GM12873 (cell line): ENCODE results near the gene M6PR.

Source experiments
- TF ChIP-seq, protein P1 (sequence below): IDR thresholded peaks from 2 replicates; pipeline ENCODE4 v1.5.1; 2012; ENCODE audit warnings: low read depth, mild to moderate bottlenecking, moderate library complexity, low read length, control low read depth; ENCODE audit not compliant: insufficient read depth; ENCODE audit errors: missing control alignments

Gene M6PR

DNA sequence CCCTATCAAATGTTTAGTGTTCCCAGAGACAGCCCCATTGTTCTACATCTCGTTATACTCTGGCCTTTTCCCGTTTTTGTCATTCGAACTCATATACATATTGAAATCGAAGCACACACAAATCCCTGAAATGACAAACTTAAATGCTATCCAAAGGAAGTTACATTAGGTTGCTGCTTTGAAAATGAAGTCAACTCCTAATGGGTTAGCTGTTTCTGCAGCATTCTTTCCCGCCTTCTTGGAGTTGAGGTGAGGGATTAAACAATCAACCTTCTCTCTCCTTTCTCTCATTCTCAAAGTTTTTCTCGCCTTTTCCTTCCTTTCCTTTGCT, 35.8 kb downstream of the M6PR start:
- TF ChIP-seq, protein P1, sequence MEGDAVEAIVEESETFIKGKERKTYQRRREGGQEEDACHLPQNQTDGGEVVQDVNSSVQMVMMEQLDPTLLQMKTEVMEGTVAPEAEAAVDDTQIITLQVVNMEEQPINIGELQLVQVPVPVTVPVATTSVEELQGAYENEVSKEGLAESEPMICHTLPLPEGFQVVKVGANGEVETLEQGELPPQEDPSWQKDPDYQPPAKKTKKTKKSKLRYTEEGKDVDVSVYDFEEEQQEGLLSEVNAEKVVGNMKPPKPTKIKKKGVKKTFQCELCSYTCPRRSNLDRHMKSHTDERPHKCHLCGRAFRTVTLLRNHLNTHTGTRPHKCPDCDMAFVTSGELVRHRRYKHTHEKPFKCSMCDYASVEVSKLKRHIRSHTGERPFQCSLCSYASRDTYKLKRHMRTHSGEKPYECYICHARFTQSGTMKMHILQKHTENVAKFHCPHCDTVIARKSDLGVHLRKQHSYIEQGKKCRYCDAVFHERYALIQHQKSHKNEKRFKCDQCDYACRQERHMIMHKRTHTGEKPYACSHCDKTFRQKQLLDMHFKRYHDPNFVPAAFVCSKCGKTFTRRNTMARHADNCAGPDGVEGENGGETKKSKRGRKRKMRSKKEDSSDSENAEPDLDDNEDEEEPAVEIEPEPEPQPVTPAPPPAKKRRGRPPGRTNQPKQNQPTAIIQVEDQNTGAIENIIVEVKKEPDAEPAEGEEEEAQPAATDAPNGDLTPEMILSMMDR = no peak

DNA sequence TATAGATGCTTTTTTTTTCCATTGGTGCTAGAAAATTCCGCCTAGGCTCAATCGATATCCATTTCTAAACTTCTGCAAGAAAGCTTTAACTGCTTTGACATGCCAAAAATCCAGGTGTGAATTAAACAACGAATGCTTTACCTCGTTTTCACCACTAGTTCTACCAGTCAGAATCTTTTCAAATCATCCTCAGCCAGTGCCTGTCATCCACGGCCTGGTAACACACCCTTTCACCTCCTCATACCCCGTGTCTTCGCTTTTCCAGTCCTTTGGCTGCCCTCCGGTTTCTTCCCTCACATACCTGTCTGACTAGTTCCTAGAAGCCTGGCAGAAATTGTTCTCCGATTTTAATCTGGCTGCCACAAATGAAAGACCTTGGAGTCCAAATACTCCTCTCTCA, 36.5 kb downstream of the M6PR start:
- TF ChIP-seq, protein P1 = peak; percentile 48

GRCh38 chr12:8911606-8912268, 37.7 kb downstream of the M6PR start:
- TF ChIP-seq, protein P1 = no peak

- TF ChIP-seq, protein P1 = no peak
These were observed 39.7 kb downstream of the M6PR start for GRCh38 chr12:8909752-8910151.

DNA sequence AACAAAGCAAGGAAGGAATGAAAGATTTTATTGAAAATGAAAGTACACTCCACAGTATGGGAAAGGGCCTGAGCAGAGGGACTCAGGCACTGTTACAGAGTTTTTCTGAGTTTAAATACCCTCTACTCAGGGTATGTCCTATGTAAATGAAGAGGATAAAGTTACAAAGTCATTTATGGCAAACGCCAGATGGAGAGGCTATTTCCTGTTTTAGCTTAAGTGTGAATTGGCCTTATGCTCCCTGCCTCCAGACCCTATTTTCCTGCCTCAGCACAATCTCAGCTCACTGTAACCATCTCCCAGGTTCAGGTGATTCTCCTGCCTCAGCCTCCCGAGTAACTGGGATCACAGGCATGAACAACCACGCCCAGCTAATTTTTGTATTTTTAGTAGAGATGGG, 41.9 kb downstream of the M6PR start:
- TF ChIP-seq, protein P1 = no peak

DNA sequence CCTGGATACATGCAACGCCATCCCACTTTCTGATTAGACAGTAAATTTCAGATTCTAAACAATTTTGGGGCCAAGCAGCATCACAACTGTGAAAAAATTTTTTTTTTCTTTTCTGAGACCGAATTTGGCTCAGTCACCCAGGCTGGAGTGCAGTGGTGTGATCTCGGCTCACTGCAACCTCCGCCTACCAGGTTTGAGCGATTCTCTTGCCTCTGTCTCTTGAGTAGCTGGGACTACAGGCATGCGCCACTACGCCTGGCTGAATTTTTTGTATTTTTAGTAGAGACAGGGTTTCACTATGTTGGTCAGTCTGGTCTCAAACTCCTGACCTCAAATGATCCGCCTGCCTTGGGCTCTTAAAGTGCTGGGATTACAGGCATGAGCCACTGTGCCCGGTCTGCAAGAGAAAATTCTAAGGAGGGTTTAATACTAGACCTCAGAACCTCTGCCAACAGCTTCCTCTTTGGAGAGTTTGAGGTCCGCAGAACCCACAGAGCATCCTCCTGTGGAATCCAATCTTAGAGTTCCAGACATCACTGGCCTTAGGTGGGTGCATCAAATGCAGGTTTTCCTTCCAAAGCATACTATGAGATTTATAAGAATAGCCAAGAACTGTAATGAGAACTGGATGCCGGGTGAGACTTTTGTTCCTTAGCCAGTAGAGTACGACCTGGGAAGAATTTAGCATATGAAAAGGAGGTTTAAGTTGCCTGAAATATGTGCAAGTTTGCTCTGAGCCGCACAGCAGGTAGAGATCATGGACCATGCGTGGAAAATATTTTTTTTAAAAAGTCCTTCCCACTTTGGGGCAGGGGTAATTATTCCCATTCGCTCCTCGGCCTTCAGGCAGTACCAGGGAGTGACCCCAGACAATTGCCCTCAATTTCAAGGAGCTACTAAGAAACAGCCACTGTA, 42.9 kb downstream of the M6PR start:
- TF ChIP-seq, protein P1 = no peak

GRCh38 chr12:8905546-8905945, 43.9 kb downstream of the M6PR start:
- TF ChIP-seq, protein P1 = no peak
